ENCODE measurements around the gene TRIML1. TPM values are rescaled to one million over a fixed set of nuclear protein-coding genes. Genes with fewer than 3 reads are reported as not detected.

Gene TRIML1, protein sequence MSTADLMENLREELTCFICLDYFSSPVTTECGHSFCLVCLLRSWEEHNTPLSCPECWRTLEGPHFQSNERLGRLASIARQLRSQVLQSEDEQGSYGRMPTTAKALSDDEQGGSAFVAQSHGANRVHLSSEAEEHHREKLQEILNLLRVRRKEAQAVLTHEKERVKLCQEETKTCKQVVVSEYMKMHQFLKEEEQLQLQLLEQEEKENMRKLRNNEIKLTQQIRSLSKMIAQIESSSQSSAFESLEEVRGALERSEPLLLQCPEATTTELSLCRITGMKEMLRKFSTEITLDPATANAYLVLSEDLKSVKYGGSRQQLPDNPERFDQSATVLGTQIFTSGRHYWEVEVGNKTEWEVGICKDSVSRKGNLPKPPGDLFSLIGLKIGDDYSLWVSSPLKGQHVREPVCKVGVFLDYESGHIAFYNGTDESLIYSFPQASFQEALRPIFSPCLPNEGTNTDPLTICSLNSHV
- not detected for total RNA-seq

GRCh38 chr4:188139141-188139540 is at the start of gene TRIML1:
Gene TRIML1, plus strand, starts transcription at chr4:188139441. Its CDS starts 118 bp downstream, at chr4:188139559.

GRCh38 chr4:188109157-188109755 is 30.0 kb upstream of the TRIML1 start, which contains the start of gene TRIML2:
Gene TRIML2, minus strand, starts transcription at chr4:188109603. Its CDS starts 4,235 bp downstream, at chr4:188105368.

Small RNA genes lying within 50 kb of the gene (small RNA-seq; reads per million reads assigned to genes)
- not detected for gene RNU6-173P (ENCODE audit: low replicate concordance)

Other genes with a start within 250 kb of the TRIML1 start
- not detected for gene ZFP42, start 143.7 kb upstream of the TRIML1 start, total RNA-seq
- gene TRIML2, start 29.8 kb upstream of the TRIML1 start, total RNA-seq: not detected